NCI-H446 treated with DMSO at 0.1 percent for 48 hours (cell line): Measurements from ENCODE around the gene KRT5.
"Not testable (repeated sequence)": the region's sequence is repeated elsewhere in the genome, so short reads cannot be mapped to it uniquely, and the experiment has no call there.

Source experiments
- DNase-seq: peaks from one replicate; lab custom pipeline; 2025; lab: John Stamatoyannopoulos, UW

KRT5 gene

GRCh38 chr12:52494100-52494499, 26.1 kb downstream of the KRT5 start:
- DNase-seq = no peak

DNA sequence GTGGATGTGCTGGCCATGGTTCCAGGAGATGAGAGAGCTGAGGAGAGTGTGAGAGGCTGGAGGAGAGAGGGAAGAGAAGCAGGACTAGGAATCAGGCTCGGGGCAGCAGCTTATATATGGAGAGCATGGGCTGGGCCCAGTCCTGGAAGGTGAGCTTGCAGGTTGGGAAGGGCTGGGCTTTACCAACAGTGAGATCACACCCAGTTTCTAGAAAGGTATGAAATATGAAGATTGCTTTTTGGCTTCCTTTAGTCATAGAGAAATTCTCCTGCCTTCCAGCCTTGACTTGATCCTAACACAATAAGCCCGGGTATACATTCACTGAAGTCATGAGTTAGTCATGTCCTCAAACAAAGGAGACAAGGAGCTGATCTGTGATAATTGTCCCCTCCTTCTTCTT, 27.0 kb downstream of the KRT5 start, which contains the start of gene KRT6A:
TSS of gene KRT6A (minus strand) at position 86 of the 400 bp plus-strand sequence. CDS start at position 17, 69 bp downstream.
- no peak for DNase-seq

- DNase-seq = not testable (repeated sequence)
These were observed 27.8 kb downstream of the KRT5 start for GRCh38 chr12:52492405-52492804.

- not testable (repeated sequence) for DNase-seq
These were observed 28.7 kb downstream of the KRT5 start for GRCh38 chr12:52491495-52491894.

GRCh38 chr12:52488736-52489135, 31.5 kb downstream of the KRT5 start:
- DNase-seq = no peak

DNA sequence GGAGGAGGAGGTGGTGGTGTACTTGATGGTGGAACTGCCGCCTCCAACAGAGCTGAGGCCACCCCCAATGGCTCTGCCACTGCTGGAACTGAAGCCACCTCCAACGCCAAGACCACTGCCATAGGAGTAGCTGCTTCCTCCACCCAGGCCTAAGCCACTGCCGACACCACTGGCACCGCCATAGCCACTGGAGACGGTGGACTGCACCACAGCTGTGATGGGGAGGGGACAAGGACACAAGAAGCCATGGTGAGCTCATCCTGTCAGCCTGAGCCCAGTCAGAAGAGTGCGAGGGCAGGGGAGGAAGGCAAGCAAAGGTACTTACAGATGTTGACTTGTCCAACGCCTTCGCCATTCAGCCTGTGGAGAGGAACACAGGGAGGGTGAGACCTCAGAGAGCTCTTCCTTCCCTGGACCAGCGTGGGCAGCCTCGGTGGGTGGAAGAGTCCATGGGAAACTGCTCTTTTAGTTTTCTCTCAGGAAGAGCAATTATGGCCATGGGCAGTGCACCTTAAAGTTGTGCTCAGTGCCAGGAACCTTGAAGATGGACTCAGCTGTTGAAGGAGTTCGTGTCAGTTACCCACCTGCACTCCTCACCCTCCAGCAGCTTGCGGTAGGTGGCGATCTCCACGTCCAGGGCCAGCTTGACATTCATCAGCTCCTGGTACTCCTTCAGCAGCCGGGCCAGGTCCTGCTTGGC, 32.3 kb downstream of the KRT5 start:
- not testable (repeated sequence) for DNase-seq

DNA sequence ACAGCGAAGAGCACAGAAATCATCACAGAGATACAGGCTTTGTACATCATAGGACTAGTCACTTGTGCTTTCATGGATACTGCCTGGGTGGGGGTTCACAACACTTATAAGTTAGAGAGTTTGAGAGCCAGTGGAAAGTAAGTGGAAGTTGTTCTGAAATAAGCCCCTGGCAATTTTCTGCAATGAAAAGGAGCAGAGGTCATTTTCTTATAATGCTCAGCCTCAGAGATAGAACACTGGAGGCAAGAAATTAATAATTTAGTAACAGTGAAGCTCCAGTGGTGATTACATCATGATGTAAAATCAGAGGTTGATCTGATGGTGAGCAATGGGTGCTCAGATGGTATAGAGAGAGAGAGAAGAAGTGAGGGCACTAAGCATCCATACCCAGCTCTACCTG, 33.0 kb downstream of the KRT5 start:
- no peak for DNase-seq

DNA sequence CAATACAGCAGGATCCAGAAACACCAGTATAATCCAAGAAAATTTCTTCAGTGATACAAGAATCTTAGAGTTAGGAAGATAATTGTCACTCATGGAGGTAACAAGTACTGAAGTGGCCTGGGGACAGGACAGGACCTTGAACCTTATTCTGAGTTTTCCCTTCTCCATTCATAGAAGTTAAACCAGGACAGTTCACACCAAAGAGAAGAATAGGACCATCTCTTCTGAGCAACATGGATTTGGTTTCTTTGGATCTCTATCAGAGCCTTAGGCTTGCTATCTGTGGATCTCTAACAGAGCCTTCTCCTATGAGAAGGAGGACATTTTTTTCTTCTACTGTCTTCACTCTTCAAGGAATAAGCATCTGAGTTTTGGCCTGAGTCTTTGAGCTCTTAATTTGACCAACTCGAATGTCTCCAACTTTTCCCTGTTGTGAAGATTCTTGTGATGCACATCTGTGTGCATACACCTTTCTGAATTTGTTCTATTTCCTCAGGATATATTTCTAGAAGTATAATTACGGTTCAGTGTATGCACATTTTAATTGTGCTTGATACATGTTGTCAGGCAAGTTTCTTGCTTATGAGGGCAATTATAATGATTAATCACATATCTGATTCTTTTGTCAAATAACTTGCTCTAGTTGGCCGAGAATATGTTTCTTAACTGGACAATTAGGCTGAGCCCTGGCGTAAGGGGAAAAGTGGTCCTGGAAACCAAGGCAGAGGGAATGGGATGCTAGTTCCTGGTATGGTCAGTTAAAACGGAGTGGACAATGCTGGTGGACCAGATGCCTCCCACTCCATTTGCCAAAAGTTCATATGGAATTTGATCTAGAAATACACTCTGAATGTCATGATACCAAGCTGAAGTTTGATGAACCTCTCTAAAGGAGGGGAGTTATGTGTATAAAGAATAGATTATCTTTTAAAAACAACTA, 33.8 kb downstream of the KRT5 start:
- no peak for DNase-seq

DNA sequence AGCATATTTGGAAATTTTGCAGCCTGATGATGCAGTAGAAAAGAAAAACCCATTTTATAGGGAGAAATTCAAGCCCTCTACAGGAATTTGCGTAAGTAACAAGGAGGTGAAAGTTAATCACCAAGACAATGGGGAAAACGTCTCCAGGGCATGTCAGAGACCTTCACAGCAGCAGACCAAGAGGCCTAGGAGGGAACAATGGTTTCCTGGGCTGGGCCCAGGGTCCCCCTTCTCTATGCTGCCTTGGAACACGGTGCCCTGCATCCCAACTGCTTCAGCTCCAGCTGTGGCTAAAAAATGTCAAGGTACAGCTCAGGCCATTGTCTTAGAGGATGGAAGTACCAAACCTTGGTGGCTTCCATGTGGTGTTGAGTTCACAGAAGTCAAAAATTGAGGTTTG, 40.1 kb downstream of the KRT5 start:
- DNase-seq = no peak

- no peak for DNase-seq
These were observed 42.5 kb downstream of the KRT5 start for GRCh38 chr12:52477651-52478050.

GRCh38 chr12:52474212-52474611, 46.0 kb downstream of the KRT5 start:
- DNase-seq = no peak

- no peak for DNase-seq
These were observed 46.4 kb downstream of the KRT5 start, which contains the start of gene KRT6C for GRCh38 chr12:52473768-52474167. Gene KRT6C, minus strand, starts transcription at chr12:52473805. Its CDS starts 68 bp downstream, at chr12:52473737.

DNA sequence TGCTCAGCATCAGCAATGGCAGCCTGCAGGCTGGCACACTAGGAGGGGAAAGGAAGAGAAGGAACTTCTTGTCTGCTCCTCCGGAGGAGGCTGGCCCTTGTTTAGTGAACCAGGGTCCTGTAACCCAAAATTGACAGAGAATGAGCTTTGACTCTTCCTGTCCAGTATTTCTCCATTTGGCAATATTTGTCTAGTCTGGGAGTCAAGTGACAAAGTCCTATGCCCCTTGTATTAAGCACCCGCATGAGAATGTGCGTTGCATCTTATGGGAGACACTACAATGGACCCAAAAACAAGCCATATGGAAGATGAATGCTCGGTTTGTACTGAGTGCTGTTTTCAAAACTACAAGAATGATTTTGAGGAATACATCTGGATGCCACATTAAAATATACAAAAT, 50.3 kb downstream of the KRT5 start:
- no peak for DNase-seq

- no peak for DNase-seq
These were observed 55.3 kb downstream of the KRT5 start for GRCh38 chr12:52464897-52465296.
